Duodenal mucosa (tissue), 2 donors: ENCODE results near the gene NR2C1.

Source experiments
- H3K27ac ChIP-seq: one replicate; pipeline ENCODE4 v1.7.0; 2013; ENCODE audit warnings: low read depth, low read length
- H3K27me3 ChIP-seq, 2 donors: one replicate each; pipeline ENCODE4 v1.7.0; 2013; ENCODE audit warnings: low read length in 2 of 2, control low read depth in 1 of 2; ENCODE audit not compliant: insufficient read depth in 2 of 2, control insufficient read depth in 1 of 2
- H3K36me3 ChIP-seq, 2 donors: one replicate each; pipeline ENCODE4 v1.7.0; 2013; ENCODE audit warnings: low read length in 2 of 2, control low read depth in 1 of 2; ENCODE audit not compliant: insufficient read depth in 2 of 2, control insufficient read depth in 1 of 2
- H3K4me1 ChIP-seq, 2 donors: one replicate each; pipeline ENCODE4 v1.7.0; 2013; ENCODE audit warnings: low read length in 2 of 2, control low read depth in 1 of 2; ENCODE audit not compliant: insufficient read depth in 2 of 2, control insufficient read depth in 1 of 2
- H3K4me3 ChIP-seq, 2 donors: one replicate each; pipeline ENCODE4 v1.7.0; 2013; ENCODE audit warnings: low read length in 2 of 2, low read depth in 1 of 2
- H3K9ac ChIP-seq, 2 donors: one replicate each; pipeline ENCODE4 v1.7.0; 2013; ENCODE audit warnings: low read length in 2 of 2, low read depth in 1 of 2
- H3K9me3 ChIP-seq, 2 donors: one replicate each; pipeline ENCODE4 v1.7.0; 2013; ENCODE audit warnings: low read length in 2 of 2, control low read depth in 1 of 2; ENCODE audit not compliant: control insufficient read depth in 1 of 2

The NR2C1 gene

GRCh38 chr12:95057424-95057823, 16.0 kb downstream of the NR2C1 start:
- Histone ChIP-seq H3K9ac (no peak overlapping the region), H3K36me3 (peaks cover 11 to 62% of the 10 kb centered on the region in 2 donors), H3K27ac (no peak overlapping the region), H3K4me1 (no peaks in the 10 kb centered on the region), H3K9me3 (no peaks in the 10 kb centered on the region), H3K4me3 (no peak overlapping the region), H3K27me3 (no peaks in the 10 kb centered on the region)

DNA sequence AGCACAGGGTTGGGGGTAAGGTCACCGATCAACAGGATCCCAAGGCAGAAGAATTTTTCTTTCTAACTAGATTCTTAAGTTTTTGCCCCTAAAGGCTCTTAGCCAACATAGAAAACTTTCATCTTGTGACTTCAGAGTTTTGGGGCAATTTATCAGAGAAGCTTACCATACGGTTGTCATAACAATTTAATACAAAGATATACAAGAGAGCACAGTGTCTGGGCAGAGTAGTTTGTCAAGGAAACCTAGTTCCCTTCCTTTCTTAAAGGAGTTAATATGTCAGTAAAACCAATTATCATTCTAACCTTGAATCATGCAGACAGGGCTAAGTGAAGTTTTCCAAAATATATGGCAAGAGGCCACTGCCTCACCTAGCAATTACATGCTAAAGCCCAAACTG, 18.4 kb downstream of the NR2C1 start:
- no peaks in the 10 kb centered on the region for H3K27me3 ChIP-seq
- H3K9me3 ChIP-seq: no peaks in the 10 kb centered on the region
- H3K4me1 ChIP-seq: no peaks in the 10 kb centered on the region
- H3K4me3 ChIP-seq: no peak overlapping the region
- no peak overlapping the region for H3K27ac ChIP-seq
- H3K9ac ChIP-seq: no peak overlapping the region
- peaks cover 4 to 54% of the 10 kb centered on the region in 2 donors for H3K36me3 ChIP-seq

DNA sequence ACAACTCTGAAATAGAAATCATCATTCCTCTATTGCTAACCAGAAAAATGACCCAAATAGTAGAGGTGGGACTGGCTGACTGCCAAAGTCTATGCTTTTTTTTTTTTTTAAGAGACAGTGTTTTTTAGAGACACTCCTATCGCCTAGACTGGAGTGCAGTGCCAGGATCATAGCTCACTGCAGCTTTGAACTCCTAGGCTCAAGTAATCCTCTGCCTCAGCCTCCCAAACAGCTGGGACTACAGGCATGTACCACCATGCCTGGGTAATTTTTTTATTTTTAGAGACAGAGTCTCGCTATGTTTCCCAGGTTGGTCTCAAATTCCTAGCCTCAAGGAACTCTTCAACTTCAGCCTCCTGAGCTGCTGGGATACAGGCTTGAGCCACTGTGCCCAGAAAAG, 19.2 kb downstream of the NR2C1 start:
- H3K9ac ChIP-seq: no peak overlapping the region
- no peaks in the 10 kb centered on the region for H3K9me3 ChIP-seq
- peaks cover 4 to 49% of the 10 kb centered on the region in 2 donors for H3K36me3 ChIP-seq
- no peaks in the 10 kb centered on the region for H3K4me1 ChIP-seq
- no peak overlapping the region for H3K4me3 ChIP-seq
- no peaks in the 10 kb centered on the region for H3K27me3 ChIP-seq
- no peak overlapping the region for H3K27ac ChIP-seq

GRCh38 chr12:95051241-95051640, 22.2 kb downstream of the NR2C1 start:
- no peak overlapping the region for H3K27ac ChIP-seq
- H3K27me3 ChIP-seq: no peaks in the 10 kb centered on the region
- H3K36me3 ChIP-seq: peaks cover 5 to 47% of the 10 kb centered on the region in 2 donors
- no peak overlapping the region for H3K9ac ChIP-seq
- H3K4me1 ChIP-seq: no peaks in the 10 kb centered on the region
- no peak overlapping the region for H3K4me3 ChIP-seq
- H3K9me3 ChIP-seq: no peaks in the 10 kb centered on the region

- no peak overlapping the region for H3K9ac ChIP-seq
- H3K27ac ChIP-seq: no peak overlapping the region
- peaks cover 13 to 47% of the 10 kb centered on the region in 2 donors for H3K36me3 ChIP-seq
- H3K9me3 ChIP-seq: no peaks in the 10 kb centered on the region
- H3K27me3 ChIP-seq: no peaks in the 10 kb centered on the region
- no peak overlapping the region for H3K4me3 ChIP-seq
- no peaks in the 10 kb centered on the region for H3K4me1 ChIP-seq
Observed at GRCh38 chr12:95037906-95038305, 35.5 kb downstream of the NR2C1 start.

GRCh38 chr12:95034750-95035149, 38.7 kb downstream of the NR2C1 start:
- H3K9ac ChIP-seq: no peak overlapping the region
- H3K27ac ChIP-seq: no peak overlapping the region
- H3K4me3 ChIP-seq: no peak overlapping the region
- no peaks in the 10 kb centered on the region for H3K9me3 ChIP-seq
- no peaks in the 10 kb centered on the region for H3K4me1 ChIP-seq
- no peaks in the 10 kb centered on the region for H3K27me3 ChIP-seq
- peaks cover 5 to 59% of the 10 kb centered on the region in 2 donors for H3K36me3 ChIP-seq

GRCh38 chr12:95022477-95022876, 50.9 kb downstream of the NR2C1 start:
- H3K4me3 ChIP-seq: no peak overlapping the region
- no peaks in the 10 kb centered on the region for H3K4me1 ChIP-seq
- H3K27me3 ChIP-seq: no peaks in the 10 kb centered on the region

GRCh38 chr12:95017482-95017881, 55.9 kb downstream of the NR2C1 start:
- Histone ChIP-seq H3K27ac (no peak overlapping the region), H3K27me3 (no peaks in the 10 kb centered on the region), H3K9me3 (no peaks in the 10 kb centered on the region), H3K36me3 (peaks cover 0 to 10% of the 10 kb centered on the region in 2 donors), H3K4me3 (no peak overlapping the region), H3K4me1 (no peaks in the 10 kb centered on the region), H3K9ac (no peak overlapping the region)

More at GRCh38 chr12:95022477-95022876, 50.9 kb downstream of the NR2C1 start:
- Histone ChIP-seq H3K36me3 (peaks cover 0 to 27% of the 10 kb centered on the region in 2 donors), H3K27ac (no peak overlapping the region), H3K9ac (no peak overlapping the region), H3K9me3 (no peaks in the 10 kb centered on the region)

DNA sequence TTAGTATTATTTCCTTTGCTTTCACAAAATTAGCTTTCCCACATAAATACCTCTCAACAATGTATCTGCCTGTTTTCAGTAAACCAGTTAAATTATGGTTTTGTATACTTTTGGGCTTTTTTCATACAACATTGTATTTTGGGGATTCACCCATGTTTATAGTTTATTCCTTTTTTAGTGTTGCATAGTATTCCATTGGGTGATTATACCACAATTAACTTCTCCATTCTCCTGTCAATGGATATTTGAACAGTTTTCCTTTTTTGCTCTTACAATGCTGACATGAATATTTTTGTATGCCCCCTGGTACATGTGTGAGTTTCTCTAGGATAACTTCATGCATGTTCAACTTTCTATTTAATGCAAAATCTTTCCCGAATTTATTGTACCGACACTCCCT, 57.3 kb downstream of the NR2C1 start:
- Histone ChIP-seq H3K27ac (no peak overlapping the region), H3K27me3 (no peaks in the 10 kb centered on the region), H3K9me3 (no peaks in the 10 kb centered on the region), H3K36me3 (peaks cover 0 to 7% of the 10 kb centered on the region in 2 donors), H3K4me1 (no peaks in the 10 kb centered on the region), H3K9ac (no peak overlapping the region), H3K4me3 (no peak overlapping the region)

- H3K27ac ChIP-seq: no peak overlapping the region
- H3K36me3 ChIP-seq: peaks cover 0 to 4% of the 10 kb centered on the region in 2 donors
- no peaks in the 10 kb centered on the region for H3K27me3 ChIP-seq
- H3K9ac ChIP-seq: no peak overlapping the region
- no peak overlapping the region for H3K4me3 ChIP-seq
- no peaks in the 10 kb centered on the region for H3K9me3 ChIP-seq
- H3K4me1 ChIP-seq: no peaks in the 10 kb centered on the region
Observed at GRCh38 chr12:95014554-95014953, 58.9 kb downstream of the NR2C1 start.

DNA sequence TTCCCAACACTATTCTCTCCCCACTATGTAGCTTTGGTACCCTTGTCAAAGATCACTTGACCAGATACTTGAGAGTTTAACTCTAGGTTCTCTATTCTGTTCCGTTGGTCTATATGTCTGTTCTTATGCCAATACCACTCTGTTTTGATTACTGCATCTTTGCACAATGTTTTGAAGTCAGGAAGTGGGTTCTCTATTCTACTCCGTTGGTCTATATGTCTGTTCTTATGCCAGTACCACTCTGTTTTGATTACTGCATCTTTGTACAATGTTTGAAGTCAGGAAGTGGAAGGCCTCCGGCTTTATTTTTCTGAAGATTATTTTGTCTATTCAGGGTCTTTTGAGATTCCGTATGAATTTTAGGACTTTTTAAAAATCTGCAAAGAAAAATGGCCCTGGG, 67.2 kb downstream of the NR2C1 start:
- peaks cover 8% of the 10 kb centered on the region in 2 donors for H3K4me1 ChIP-seq
- peaks cover 3 to 15% of the 10 kb centered on the region in 2 donors for H3K9me3 ChIP-seq
- H3K4me3 ChIP-seq: no peak overlapping the region
- H3K27ac ChIP-seq: no peak overlapping the region
- H3K36me3 ChIP-seq: peaks cover 0 to 4% of the 10 kb centered on the region in 2 donors
- no peak overlapping the region for H3K9ac ChIP-seq
- no peaks in the 10 kb centered on the region for H3K27me3 ChIP-seq
